Upper lobe of left lung (tissue), 4 donors: ENCODE results near the gene SRPK1.
"Not testable (repeated sequence)": the region's sequence is repeated elsewhere in the genome, so short reads cannot be mapped to it uniquely, and the experiment has no call there.

Experiments used
- EP300 ChIP-seq, 4 donors: sonication (generic); formaldehyde crosslinking; IDR thresholded peaks; one replicate each; pipeline ENCODE4 v1.5.1; 2017; ENCODE audit warnings: antibody characterized with exemption in 4 of 4, control low read depth in 2 of 4
- POLR2A ChIP-seq, 4 donors: fragments of 450-650 bp; IDR thresholded peaks; one replicate each; pipeline ENCODE4 v1.5.1; 2016 to 2017; ENCODE audit warnings: antibody characterized with exemption in 4 of 4, mild to moderate bottlenecking in 2 of 4
- POLR2AphosphoS5 ChIP-seq, 2 donors: sonication (generic); formaldehyde crosslinking; IDR thresholded peaks; one replicate each; pipeline ENCODE4 v1.5.1; 2017; ENCODE audit warnings: antibody characterized with exemption in 2 of 2
- TF ChIP-seq, protein P1 (sequence below), 6 experiments: fragments of 450-650 bp in 4 of 6; fragments of 200-600 bp in 2 of 6; sonication (generic) in 2 of 6; IDR thresholded peaks; one replicate each; pipeline ENCODE4 v1.5.1; 2016 to 2019; ENCODE audit warnings: antibody characterized with exemption in 6 of 6

DNA sequence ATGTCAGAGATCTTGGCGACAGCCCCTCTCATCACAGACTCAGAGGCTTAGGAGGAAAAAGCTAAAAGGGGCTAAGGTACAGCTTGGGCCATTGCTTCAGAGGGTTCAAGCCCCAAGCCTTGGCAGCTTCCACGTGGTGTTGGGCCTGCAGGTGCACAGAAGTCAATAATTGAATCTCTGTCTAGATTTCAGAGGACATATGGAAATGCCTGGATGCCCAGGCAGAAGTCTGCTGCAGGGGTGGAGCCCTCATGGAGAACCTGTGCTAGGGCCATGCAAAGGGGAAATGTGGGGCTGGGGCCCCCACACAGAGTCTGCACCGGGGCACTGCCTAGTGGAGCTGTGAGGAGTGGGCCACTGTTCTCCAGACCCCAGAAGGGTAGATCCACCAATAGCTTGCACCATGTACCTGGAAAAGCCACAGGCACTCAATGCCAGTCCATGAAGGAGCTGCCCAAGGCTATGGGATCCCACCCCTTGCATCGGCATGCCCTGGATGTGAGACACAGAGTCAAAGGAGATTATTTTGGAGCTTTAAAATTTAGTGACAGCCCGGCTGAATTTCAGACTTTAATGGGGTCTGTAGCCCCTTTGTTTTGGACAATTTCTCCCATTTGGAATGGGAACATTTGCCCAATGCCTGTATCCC, 12.0 kb downstream of the SRPK1 start:
- TF ChIP-seq, protein P1, sequence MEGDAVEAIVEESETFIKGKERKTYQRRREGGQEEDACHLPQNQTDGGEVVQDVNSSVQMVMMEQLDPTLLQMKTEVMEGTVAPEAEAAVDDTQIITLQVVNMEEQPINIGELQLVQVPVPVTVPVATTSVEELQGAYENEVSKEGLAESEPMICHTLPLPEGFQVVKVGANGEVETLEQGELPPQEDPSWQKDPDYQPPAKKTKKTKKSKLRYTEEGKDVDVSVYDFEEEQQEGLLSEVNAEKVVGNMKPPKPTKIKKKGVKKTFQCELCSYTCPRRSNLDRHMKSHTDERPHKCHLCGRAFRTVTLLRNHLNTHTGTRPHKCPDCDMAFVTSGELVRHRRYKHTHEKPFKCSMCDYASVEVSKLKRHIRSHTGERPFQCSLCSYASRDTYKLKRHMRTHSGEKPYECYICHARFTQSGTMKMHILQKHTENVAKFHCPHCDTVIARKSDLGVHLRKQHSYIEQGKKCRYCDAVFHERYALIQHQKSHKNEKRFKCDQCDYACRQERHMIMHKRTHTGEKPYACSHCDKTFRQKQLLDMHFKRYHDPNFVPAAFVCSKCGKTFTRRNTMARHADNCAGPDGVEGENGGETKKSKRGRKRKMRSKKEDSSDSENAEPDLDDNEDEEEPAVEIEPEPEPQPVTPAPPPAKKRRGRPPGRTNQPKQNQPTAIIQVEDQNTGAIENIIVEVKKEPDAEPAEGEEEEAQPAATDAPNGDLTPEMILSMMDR (IDR thresholded peaks at IDR 0.05) = not testable (repeated sequence)
- TF ChIP-seq POLR2AphosphoS5, POLR2A, EP300 (IDR thresholded peaks at IDR 0.05): not testable (repeated sequence)
